HepG2 (cell line): ENCODE measurements around the gene SYNPO. TPM values are rescaled to one million over a fixed set of nuclear protein-coding genes. Genes with fewer than 3 reads are reported as not detected.

Experiments used
- ATAC-seq: fragments of 200-7000 bp; cut with Tn5 transposase; 3 replicates; pipeline ENCODE4 v1.9.1; 2020; ENCODE audit warnings: mild to moderate bottlenecking, moderate library complexity
- BruUV-seq: library from RNA; stranded (reverse); fragments of 400-500 nt; replicated peaks from 2 replicates; lab custom pipeline; 2021; lab: Mats Ljungman, UMichigan
- CTCF ChIA-PET: fragments of 300-600 bp; formaldehyde crosslinking; extraction: SDS; loops from one replicate; lab custom pipeline; 2021; ENCODE audit warnings: low total read pairs, inconsistent platforms, low intra/inter-chr PET ratio; lab: Yijun Ruan, JAX
- POLR2A ChIA-PET: fragments of 350-600 bp; sonication (Branson Sonifier 250); formaldehyde crosslinking; loops from one replicate; lab custom pipeline; 2020; ENCODE audit warnings: antibody characterized with exemption, inconsistent platforms; lab: Yijun Ruan, JAX
- DNase-seq: peaks from one replicate; pipeline ENCODE4 v3.0.0-alpha.2; 2015; ENCODE audit warnings: low spot score
- FAIRE-seq: peaks from 3 replicates; lab custom pipeline; 2011; peaks lifted over from hg19 to GRCh38; lab: Jason Lieb, UNC
- H2AFZ ChIP-seq: one replicate; pipeline ENCODE4 v1.6.1; 2011; ENCODE audit warnings: low read length, inconsistent platforms
- H3K27ac ChIP-seq: fragments of 300-600 bp; 3 replicates; pipeline ENCODE4 v1.8.0; 2011; ENCODE audit warnings: mixed run types, mild to moderate bottlenecking, mixed read lengths, low read length, inconsistent platforms; ENCODE audit not compliant: insufficient read depth; ENCODE audit errors: extremely low read length
- H3K27me3 ChIP-seq, 2 experiments: fragments of 200-600 bp in 1 of 2; 2 replicates in 1 of 2; 3 replicates in 1 of 2; pipeline versions ENCODE4 v1.6.0 to v1.8.0; 2011; ENCODE audit warnings: low read length in 2 of 2, mild to moderate bottlenecking in 2 of 2, moderate library complexity in 2 of 2, inconsistent platforms in 1 of 2; ENCODE audit not compliant: insufficient read depth in 2 of 2, control insufficient read depth in 1 of 2
- H3K36me3 ChIP-seq, 2 experiments: fragments of 200-600 bp in 1 of 2; replicated peaks in 1 of 2; 2 replicates in 1 of 2; 3 replicates in 1 of 2; pipeline versions ENCODE4 v1.5.1 to v1.8.0; 2011; ENCODE audit warnings: low read length in 2 of 2, inconsistent platforms in 1 of 2; ENCODE audit not compliant: insufficient read depth in 2 of 2, control insufficient read depth in 1 of 2
- H3K4me1 ChIP-seq: 2 replicates; pipeline ENCODE4 v1.5.1; 2012; ENCODE audit warnings: low read length, inconsistent platforms; ENCODE audit not compliant: insufficient read depth
- H3K4me2 ChIP-seq: 2 replicates; pipeline ENCODE4 v1.6.0; 2011; ENCODE audit warnings: low read depth, low read length, inconsistent platforms
- H3K4me3 ChIP-seq, 3 experiments: fragments of 200-600 bp in 1 of 3; sonication (generic), shearing (Covaris generic) in 1 of 3; replicated peaks in 1 of 3; 2 replicates each; pipeline ENCODE4 v1.5.1; 2011 to 2016; ENCODE audit warnings: low read length in 3 of 3, inconsistent platforms in 2 of 3, low read depth in 2 of 3, mild to moderate bottlenecking in 2 of 3, control low read depth in 1 of 3, mixed read lengths in 1 of 3; ENCODE audit not compliant: insufficient read depth in 1 of 3
- H3K79me2 ChIP-seq: one replicate; pipeline ENCODE4 v1.6.1; 2011; ENCODE audit warnings: low read length, inconsistent platforms; ENCODE audit not compliant: insufficient read depth
- H3K9ac ChIP-seq: 2 replicates; pipeline ENCODE4 v1.6.0; 2011; ENCODE audit warnings: mild to moderate bottlenecking, low read depth, low read length, inconsistent platforms; ENCODE audit not compliant: insufficient read depth
- H3K9me3 ChIP-seq: 2 replicates; pipeline ENCODE4 v1.5.1; 2012; ENCODE audit warnings: mild to moderate bottlenecking, low read length
- H4K20me1 ChIP-seq: 2 replicates; pipeline ENCODE4 v1.6.0; 2011; ENCODE audit warnings: inconsistent platforms, mild to moderate bottlenecking, low read length, moderate library complexity; ENCODE audit not compliant: insufficient read depth
- FOXO4 ChIP-seq: sonication (generic); formaldehyde crosslinking; conservative IDR thresholded peaks from 2 replicates; pipeline ENCODE4 v1.8.1; 2023; ENCODE audit warnings: missing genetic modification reagents
- FUBP1 ChIP-seq: sonication (generic); formaldehyde crosslinking; IDR thresholded peaks from 2 replicates; pipeline ENCODE4 v1.5.1; 2020; ENCODE audit warnings: missing genetic modification reagents, mild to moderate bottlenecking, borderline replicate concordance
- KAT7 ChIP-seq: IDR thresholded peaks from 2 replicates; pipeline ENCODE4 v1.6.1; 2018; ENCODE audit warnings: borderline replicate concordance, missing compliant biosample characterization
- ZFP91 ChIP-seq: sonication (generic); formaldehyde crosslinking; IDR thresholded peaks from 2 replicates; pipeline ENCODE4 v1.9.0; 2022; ENCODE audit warnings: missing genetic modification reagents, mild to moderate bottlenecking, borderline replicate concordance
- WGBS: methylation state at CpG from one replicate; pipeline ENCODE4 v1.1.6; 2017; ENCODE audit warnings: low lambda C conversion rate; 5-methylcytosine and 5-hydroxymethylcytosine counted together
- in situ Hi-C: cut with HindIII; loops from 2 replicates; pipeline ENCODE4 v1.10.0; 2017; ENCODE audit warnings: low pct_unique_long_range_greater_than_20kb; ENCODE audit not compliant: extremely low pct_ligation_motif_present
- intact Hi-C: fragments of 100-400 bp; cut with micrococcal nuclease; formaldehyde crosslinking; loops from one replicate; pipeline ENCODE4 v1.10.0; 2022; ENCODE audit not compliant: unreplicated experiment
- polyA plus RNA-seq, 8 experiments: library from polyadenylated mRNA; depleted of rRNA in 3 of 8; stranded (reverse) in 7 of 8; unstranded in 1 of 8; fragments of >200 nt; fragmentation: Illumina TruSeq in 4 of 8; extraction: Trizol in 4 of 8; gene quantifications; 2 replicates each; pipeline versions ENCODE4 v1.2.1 to v1.2.3, GENCODE V29; 2011 to 2016; ENCODE audit warnings: low read depth in 4 of 8, missing spikeins in 1 of 8, mixed read lengths in 1 of 8; ENCODE audit not compliant: insufficient read depth in 1 of 8
- total RNA-seq, 5 experiments: library from RNA; depleted of rRNA; stranded (reverse); fragments of >200 nt; fragmentation: Illumina TruSeq; extraction: Trizol; gene quantifications; 2 replicates each; pipeline ENCODE4 v1.2.3, GENCODE V29; 2016; ENCODE audit warnings: low read depth in 1 of 5

SYNPO gene
- total and polyA plus RNA-seq, 2 of the 13 experiments (the other 11 are each of a cell fraction or from before 2014, with no cell fraction given), result 0.09 to 0.30 TPM

- Histone ChIP-seq H3K4me2 (peak overlapping the region; percentile 61), H3K79me2 (no peaks in the 10 kb centered on the region), H3K27me3 (0 out of 5 replicates have a peak, but pooled peaks cover 0 to 3% of the 10 kb centered on the region in 2 experiments), H3K4me3 (peak overlapping the region in 2 of 3 experiments; percentile 2 to 39; a peak in 1 of 6 replicates), H3K4me1 (peaks cover 88% of the 10 kb centered on the region), H3K36me3 (no peaks in the 10 kb centered on the region), H3K9ac (no peak overlapping the region), H3K9me3 (no peaks in the 10 kb centered on the region), H3K27ac (no peak overlapping the region), H2AFZ (no peak overlapping the region), H4K20me1 (no peaks in the 10 kb centered on the region)
- DNase-seq, result peak; percentile 15
- ATAC-seq, result no peak
- FAIRE-seq, result no peak
- intact Hi-C loops, result loop anchor here (5.0 kb wide), 1 partner anchor 309 kb away; no protein-coding TSS in a partner anchor
- no TSS peak for BruUV-seq
- TF ChIP-seq KAT7 (CRISPR knock-in tag) (no peak), FOXO4 (CRISPR knock-in tag) (0 out of 2 replicates have a peak, but pooled peaks have one; percentile 49)
- POLR2A ChIA-PET, result interaction anchor here (1.1 kb wide), 1 partner anchor 10 kb away, joined by 3 read pairs; no protein-coding TSS in a partner anchor
- CTCF ChIA-PET, result no interaction called here
- in situ Hi-C loops, result loop anchor here (5.0 kb wide), 1 partner anchor 59 kb away; no protein-coding TSS in a partner anchor
- WGBS, result 4% methylated on average over 5 of the region's 9 CpGs
Observed at GRCh38 chr5:150641006-150641570, 628 bp downstream of the SYNPO start.

- ATAC-seq, result no peak
- Histone ChIP-seq H3K79me2 (no peaks in the 10 kb centered on the region), H2AFZ (no peak overlapping the region), H3K9ac (no peak overlapping the region), H3K4me2 (no peak overlapping the region), H3K4me3 (no peak overlapping the region), H3K4me1 (peaks cover 81% of the 10 kb centered on the region), H3K36me3 (no peaks in the 10 kb centered on the region), H3K27ac (no peak overlapping the region), H3K27me3 (0 out of 5 replicates have a peak, but pooled peaks cover 0 to 3% of the 10 kb centered on the region in 2 experiments), H3K9me3 (no peaks in the 10 kb centered on the region), H4K20me1 (no peaks in the 10 kb centered on the region)
- POLR2A ChIA-PET, result interaction anchor here (1.1 kb wide), 2 partner anchors 59 to 192 kb away, joined by 4 to 5 read pairs; partner anchors contain the start of gene RPS14
- no peak for FAIRE-seq
- in situ Hi-C loops, result loop anchor here (5.0 kb wide), 1 partner anchor 60 kb away; no protein-coding TSS in a partner anchor
- no peak for TF ChIP-seq FUBP1 (CRISPR knock-in tag)
- TF ChIP-seq FOXO4 (CRISPR knock-in tag), result 0 out of 2 replicates have a peak, but pooled peaks have one; percentile 47
- TF ChIP-seq ZFP91 (CRISPR knock-in tag), result 0 out of 2 replicates have a peak, but pooled peaks have one; percentile 17
- DNase-seq, result no peak
- WGBS, result 10% methylated on average over 4 of the region's 5 CpGs
- intact Hi-C loops, result loop anchor here (5.0 kb wide), 1 partner anchor 310 kb away; no protein-coding TSS in a partner anchor
- CTCF ChIA-PET, result no interaction called here
- BruUV-seq, result no TSS peak
Observed at GRCh38 chr5:150641824-150642566, 1.5 kb downstream of the SYNPO start.
